Pancreas (tissue), 10 donors: ENCODE data around the gene FAM222A. TPM values are rescaled to one million over a fixed set of nuclear protein-coding genes. Genes with fewer than 3 reads are reported as not detected.

Source experiments
- ATAC-seq, 4 donors: fragments of 200-7000 bp; cut with Tn5 transposase; one replicate each; pipeline versions ENCODE4 v1.8.0 to v1.9.1; 2020; ENCODE audit warnings: mild to moderate bottlenecking in 4 of 4, moderate library complexity in 4 of 4
- DNase-seq, 6 donors: peaks; one replicate each; pipeline ENCODE4 v3.0.0-alpha.2; 2020
- FAIRE-seq: peaks from 2 replicates; lab custom pipeline; 2012; peaks lifted over from hg19 to GRCh38; lab: Jason Lieb, UNC
- H3K27ac ChIP-seq, 4 donors: fragments of 200-600 bp; sonication (generic); 1 replicate in 3 of 4; 2 replicates in 1 of 4; pipeline versions ENCODE4 v1.5.0 to v1.8.0; 2020
- H3K27me3 ChIP-seq, 4 donors: fragments of 200-600 bp; one replicate each; pipeline ENCODE4 v1.8.0; 2021
- H3K36me3 ChIP-seq, 3 donors: fragments of 200-600 bp; sonication (generic) in 1 of 3; one replicate each; pipeline versions ENCODE4 v1.5.0 to v1.8.0; 2020 to 2021
- H3K4me1 ChIP-seq, 3 donors: fragments of 200-600 bp; one replicate each; pipeline ENCODE4 v1.8.0; 2021
- H3K4me3 ChIP-seq, 4 donors: fragments of 200-600 bp; sonication (generic) in 2 of 4; one replicate each; pipeline versions ENCODE4 v1.5.0 to v1.8.0; 2020 to 2021
- H3K9me3 ChIP-seq, 4 donors: fragments of 200-600 bp; one replicate each; pipeline ENCODE4 v1.8.0; 2021
- CTCF ChIP-seq, 4 donors: fragments of 200-600 bp; sonication (generic) in 3 of 4; IDR thresholded peaks; one replicate each; pipeline versions ENCODE4 v1.5.0 to v1.8.0; 2021; ENCODE audit warnings: antibody characterized with exemption in 4 of 4
- WGBS, 2 donors: extraction: QIAGEN DNeasy Blood & Tissue Kit; methylation state at CpG; one replicate each; pipeline ENCODE4 v1.1.7; 2013; 5-methylcytosine and 5-hydroxymethylcytosine counted together
- intact Hi-C, 3 donors: fragments of 100-400 bp; cut with DNase I; formaldehyde crosslinking; loops; one replicate each; pipeline versions ENCODE4 v1.11.1 to v1.14.2; 2022
- polyA plus RNA-seq, 2 donors: library from polyadenylated mRNA; stranded (reverse); fragments of 200-250 nt; gene quantifications; one replicate each; pipeline ENCODE4 v1.2.3, GENCODE V29; 2013
- total RNA-seq, 6 donors: library from RNA; stranded (reverse); fragmentation: NEBNext Ultra II Directional in 4 of 6; extraction: Animal tissue kit (Norgen Biotek cat#: 25700) in 4 of 6; gene quantifications; one replicate each; pipeline versions ENCODE4 v1.2.1 to v1.2.4, GENCODE V29; 2021 to 2023
- donor health status: healthy with polysubstance abuse.
- donor health status: DM: no; HTN: no; CAD: no; lungs with moderate emphysema.
- donor health status: DM: no; HTN: no; CAD: no.
- donor health status: control.
- donor health status: control.
- donor health status: Bipolar disorder and iron deficiency.
- donor health status: DM: yes; HTN: yes; CAD: no.
- donor health status: DM: no; HTN: no; CAD: no.
- donor health status: DM: no; HTN: no; CAD: no.
- donor health status: DM: yes; HTN: yes; CAD: no.

FAM222A gene
- total and polyA plus RNA-seq, 8 donors = 2.1 to 14.6 (median 3.8) TPM

DNA sequence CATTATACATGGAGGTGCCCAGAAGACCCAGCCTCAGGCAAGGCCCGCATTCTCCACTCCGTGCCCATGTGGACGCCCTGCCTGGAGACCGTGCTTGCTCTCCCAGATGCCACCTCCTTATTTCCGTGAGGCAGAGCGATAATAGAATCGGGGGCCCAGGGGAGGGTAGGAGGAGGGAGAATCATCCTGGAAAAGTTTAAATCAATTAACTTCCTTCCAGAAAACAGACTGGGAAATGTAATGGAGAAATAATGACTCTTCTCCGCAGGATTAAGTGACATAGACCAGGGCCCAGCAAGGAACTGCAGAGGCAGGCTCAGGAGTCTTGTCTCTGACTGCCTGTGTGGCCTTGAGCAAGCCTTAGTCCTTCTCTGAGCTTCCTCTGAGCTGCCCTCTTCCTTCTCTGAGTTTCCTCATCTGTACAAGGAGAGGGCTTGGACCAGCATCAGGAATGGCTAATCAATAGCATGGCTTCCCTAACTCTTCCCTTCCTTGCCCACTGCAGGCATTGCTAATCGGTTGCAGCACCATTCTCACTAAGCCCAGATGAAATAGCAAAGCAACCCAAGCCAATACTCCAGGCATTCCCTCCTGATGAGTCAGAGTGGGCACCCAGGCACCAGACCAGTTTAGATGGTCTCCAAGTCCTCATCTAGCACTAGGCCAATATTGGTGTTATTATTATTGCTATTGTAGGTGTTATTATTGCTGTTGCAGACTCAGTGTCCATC, 11.3 kb upstream of the FAM222A start:
- Histone ChIP-seq H3K27ac (no peak overlapping the region), H3K9me3 (no peaks in the 10 kb centered on the region), H3K27me3 (no peaks in the 10 kb centered on the region), H3K4me3 (no peak overlapping the region), H3K4me1 (peaks cover 0 to 8% (median 7%) of the 10 kb centered on the region in 3 donors), H3K36me3 (no peaks in the 10 kb centered on the region)
- ATAC-seq (no peak), DNase-seq (no peak), FAIRE-seq (no peak)
- no peak for TF ChIP-seq CTCF (IDR thresholded peaks at IDR 0.05)
- intact Hi-C loops = no loop called here
- 93 to 94% methylated on average over 9 of the region's 9 CpGs for WGBS, 2 donors

DNA sequence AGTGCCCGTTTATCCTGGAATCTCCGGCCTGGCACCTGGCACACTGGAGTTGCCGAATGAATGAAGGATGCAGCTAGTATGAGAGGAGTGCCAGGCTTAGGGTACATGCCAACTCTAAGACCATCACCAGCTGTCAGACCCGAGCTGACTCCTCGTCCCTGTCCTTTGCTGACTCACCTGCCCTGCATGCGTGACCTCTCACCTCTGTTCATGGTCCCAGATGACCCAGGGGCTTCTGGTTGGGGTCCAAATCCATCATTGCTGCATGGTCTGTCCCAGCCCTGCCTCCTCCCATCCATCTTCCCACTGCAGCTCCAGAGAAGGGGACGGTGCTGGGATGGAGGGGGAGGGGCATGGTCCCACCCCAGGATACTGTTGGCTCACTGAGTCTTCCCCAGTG, 9.9 kb upstream of the FAM222A start:
- DNase-seq (no peak), FAIRE-seq (no peak), ATAC-seq (no peak)
- H3K4me3 ChIP-seq = no peak overlapping the region
- H3K4me1 ChIP-seq = peaks cover 0 to 14% (median 11%) of the 10 kb centered on the region in 3 donors
- H3K36me3 ChIP-seq = no peaks in the 10 kb centered on the region
- no peaks in the 10 kb centered on the region for H3K27me3 ChIP-seq
- intact Hi-C loops = no loop called here
- 65 to 71% methylated on average over 7 of the region's 7 CpGs for WGBS, 2 donors
- H3K27ac ChIP-seq = no peak overlapping the region
- no peaks in the 10 kb centered on the region for H3K9me3 ChIP-seq
- TF ChIP-seq CTCF (IDR thresholded peaks at IDR 0.05) = no peak

- no peak for FAIRE-seq
- Histone ChIP-seq H3K27ac (no peak overlapping the region), H3K36me3 (no peaks in the 10 kb centered on the region), H3K4me3 (no peak overlapping the region), H3K4me1 (peaks cover 0 to 14% (median 11%) of the 10 kb centered on the region in 3 donors), H3K27me3 (no peaks in the 10 kb centered on the region), H3K9me3 (no peaks in the 10 kb centered on the region)
- intact Hi-C loops = no loop called here
- 87% methylated on average over 4 of the region's 4 CpGs for WGBS, 2 donors
- ATAC-seq = no peak
- no peak for DNase-seq
- TF ChIP-seq CTCF (IDR thresholded peaks at IDR 0.05) = no peak
Observed at GRCh38 chr12:109704371-109705098, 9.1 kb upstream of the FAM222A start.

DNA sequence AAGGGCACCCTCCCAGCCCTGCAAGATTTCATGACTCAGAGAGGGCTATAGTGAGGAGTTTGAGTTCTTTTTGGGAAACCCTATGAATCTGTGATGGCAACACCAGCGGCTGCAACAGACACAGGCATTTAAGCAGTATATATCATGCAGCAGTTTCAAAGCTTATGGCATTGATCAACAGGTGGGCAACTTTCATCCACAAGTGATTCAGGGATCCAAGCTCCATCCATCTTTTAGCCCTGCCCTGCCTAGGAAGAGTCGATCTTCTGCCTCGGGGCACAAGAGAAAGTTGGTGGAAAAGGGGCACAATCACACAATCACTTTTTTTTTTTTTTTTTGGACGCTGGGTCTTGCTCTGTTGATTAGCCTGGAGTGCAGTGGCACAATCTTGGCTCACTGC, 8.3 kb upstream of the FAM222A start:
- 87 to 88% methylated on average over 4 of the region's 4 CpGs for WGBS, 2 donors
- H3K9me3 ChIP-seq = no peaks in the 10 kb centered on the region
- no peaks in the 10 kb centered on the region for H3K36me3 ChIP-seq
- FAIRE-seq = no peak
- no peak for DNase-seq
- intact Hi-C loops = no loop called here
- no peaks in the 10 kb centered on the region for H3K27me3 ChIP-seq
- peaks cover 0 to 14% (median 11%) of the 10 kb centered on the region in 3 donors for H3K4me1 ChIP-seq
- no peak for TF ChIP-seq CTCF (IDR thresholded peaks at IDR 0.05)
- ATAC-seq = no peak
- H3K4me3 ChIP-seq = no peak overlapping the region
- no peak overlapping the region for H3K27ac ChIP-seq

DNA sequence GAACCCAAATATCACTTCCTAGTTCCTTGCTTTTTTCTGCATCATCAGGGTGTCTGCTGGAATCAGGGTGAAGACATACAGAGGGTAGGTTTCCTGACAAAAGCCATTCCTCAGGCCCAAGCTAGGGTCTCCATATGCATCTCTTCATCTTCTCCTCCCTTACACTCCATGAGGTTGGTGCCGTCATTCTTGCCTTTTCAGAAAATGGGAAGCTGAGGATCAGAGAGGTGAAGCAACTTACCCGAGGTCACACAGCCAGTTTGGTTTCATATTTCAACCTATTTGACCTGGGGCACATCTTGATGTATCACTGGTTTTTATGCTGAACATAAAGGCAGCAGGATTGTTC, 7.3 kb upstream of the FAM222A start:
- TF ChIP-seq CTCF (IDR thresholded peaks at IDR 0.05) = no peak
- peaks cover 0 to 14% (median 11%) of the 10 kb centered on the region in 3 donors for H3K4me1 ChIP-seq
- H3K27me3 ChIP-seq = no peaks in the 10 kb centered on the region
- DNase-seq = no peak
- no peak for FAIRE-seq
- no peaks in the 10 kb centered on the region for H3K9me3 ChIP-seq
- WGBS, 2 donors = 42 to 48% methylated on average over 2 of the region's 2 CpGs
- intact Hi-C loops = no loop called here
- H3K36me3 ChIP-seq = no peaks in the 10 kb centered on the region
- ATAC-seq = no peak
- no peak overlapping the region for H3K4me3 ChIP-seq
- no peak overlapping the region for H3K27ac ChIP-seq
